Endothelial cell of umbilical vein (primary cell): ENCODE measurements around the gene KRT6C. TPM values are rescaled to one million over a fixed set of nuclear protein-coding genes. Genes with fewer than 3 reads are reported as not detected.

Experiments used
- BruUV-seq: library from RNA; stranded (reverse); fragments of 400-500 nt; replicated peaks from 2 replicates; lab custom pipeline; 2021; lab: Mats Ljungman, UMichigan
- CTCF ChIA-PET: fragments of 300-600, 350-600 bp; sonication (Branson Sonifier 250); formaldehyde crosslinking; loops from one replicate; lab custom pipeline; 2021; ENCODE audit warnings: antibody characterized with exemption, inconsistent platforms; lab: Charles Lee
- POLR2A ChIA-PET: fragments of 300-600, 350-600 bp; sonication (Branson Sonifier 250); formaldehyde crosslinking; loops from one replicate; lab custom pipeline; 2021; ENCODE audit warnings: antibody characterized with exemption, inconsistent platforms; lab: Charles Lee
- DNase-seq: peaks from one replicate; pipeline ENCODE4 v3.0.0-alpha.2; 2011; ENCODE audit warnings: low read depth, low spot score
- FAIRE-seq: peaks from 2 replicates; lab custom pipeline; 2011; peaks lifted over from hg19 to GRCh38; lab: Jason Lieb, UNC
- H2AFZ ChIP-seq: 2 replicates; pipeline ENCODE4 v1.6.0; 2012; ENCODE audit warnings: low read depth, low read length, control low read depth, inconsistent platforms
- H3K27ac ChIP-seq: 2 replicates; pipeline ENCODE4 v1.5.1; 2011; ENCODE audit warnings: low read depth, mild to moderate bottlenecking, control low read depth, low read length, moderate library complexity; ENCODE audit not compliant: insufficient read depth
- H3K27me3 ChIP-seq, 2 experiments: 2 replicates each; pipeline versions ENCODE4 v1.6.0 to v1.6.1; 2011; ENCODE audit warnings: low read length in 2 of 2, mixed read lengths in 1 of 2; ENCODE audit not compliant: control insufficient read depth in 2 of 2, insufficient read depth in 2 of 2
- H3K36me3 ChIP-seq, 2 experiments: 2 replicates in 1 of 2; 3 replicates in 1 of 2; pipeline ENCODE4 v1.5.1; 2011; ENCODE audit warnings: low read length in 2 of 2, mild to moderate bottlenecking in 1 of 2, moderate library complexity in 1 of 2; ENCODE audit not compliant: control insufficient read depth in 2 of 2, insufficient read depth in 2 of 2; ENCODE audit errors: extremely low read depth in 1 of 2
- H3K4me1 ChIP-seq: 3 replicates; pipeline ENCODE4 v1.5.1; 2011; ENCODE audit warnings: mild to moderate bottlenecking, low read length; ENCODE audit not compliant: control insufficient read depth, insufficient read depth; ENCODE audit errors: extremely low read depth
- H3K4me2 ChIP-seq: 2 replicates; pipeline ENCODE4 v1.6.1; 2011; ENCODE audit warnings: low read length, control low read depth, mixed read lengths; ENCODE audit not compliant: insufficient read depth
- H3K4me3 ChIP-seq, 3 experiments: fragments of 200-600 bp in 1 of 3; sonication (generic), shearing (Covaris generic) in 1 of 3; replicated peaks in 1 of 3; 2 replicates each; pipeline ENCODE4 v1.5.1; 2011 to 2016; ENCODE audit warnings: control low read depth in 3 of 3, low read length in 3 of 3, mild to moderate bottlenecking in 2 of 3, inconsistent platforms in 1 of 3, low read depth in 1 of 3, moderate library complexity in 1 of 3; ENCODE audit not compliant: insufficient read depth in 1 of 3
- H3K79me2 ChIP-seq: 2 replicates; pipeline ENCODE4 v1.6.0; 2012; ENCODE audit warnings: low read length, inconsistent platforms; ENCODE audit not compliant: control insufficient read depth, insufficient read depth
- H3K9ac ChIP-seq: replicated peaks from 2 replicates; pipeline ENCODE3; 2011; ENCODE audit warnings: low read length, control low read depth; ENCODE audit not compliant: insufficient read depth; ENCODE audit errors: extremely low read depth
- H3K9me1 ChIP-seq: replicated peaks from 3 replicates; pipeline ENCODE4 v1.6.0; 2011; ENCODE audit warnings: mild to moderate bottlenecking, low read length; ENCODE audit not compliant: control insufficient read depth, insufficient read depth; ENCODE audit errors: extremely low read depth
- H3K9me3 ChIP-seq: replicated peaks from 2 replicates; pipeline ENCODE4 v1.5.1; 2012; ENCODE audit warnings: low read length, inconsistent platforms; ENCODE audit not compliant: control insufficient read depth, insufficient read depth
- H4K20me1 ChIP-seq: replicated peaks from 2 replicates; pipeline ENCODE3; 2011; ENCODE audit warnings: mild to moderate bottlenecking, low read length; ENCODE audit not compliant: control insufficient read depth, insufficient read depth; ENCODE audit errors: extremely low read depth
- EZH2 ChIP-seq: IDR thresholded peaks from 2 replicates; pipeline ENCODE4 v1.6.1; 2012; ENCODE audit warnings: borderline replicate concordance, low read depth, mild to moderate bottlenecking, moderate library complexity, low read length, inconsistent platforms; ENCODE audit not compliant: severe bottlenecking
- FOS ChIP-seq: IDR thresholded peaks from 2 replicates; pipeline ENCODE4 v1.6.1; 2011; ENCODE audit warnings: mild to moderate bottlenecking, low read length, moderate library complexity, borderline replicate concordance; ENCODE audit not compliant: insufficient read depth
- MYC ChIP-seq: IDR thresholded peaks from one replicate; pipeline ENCODE4 v1.6.1; 2011; ENCODE audit warnings: mild to moderate bottlenecking, low read depth, low read length
- POLR2A ChIP-seq: IDR thresholded peaks from 2 replicates; pipeline ENCODE4 v1.6.1; 2012; ENCODE audit warnings: low read depth, mild to moderate bottlenecking, control low read depth, low read length
- dilution Hi-C: fragments of 300-500 bp; cut with MboI; formaldehyde crosslinking; loops from one replicate; pipeline ENCODE4 v1.15.0; 2019; ENCODE audit warnings: low sequenced_read_pairs; ENCODE audit not compliant: extremely low pct_ligation_motif_present
- intact Hi-C: fragments of 100-400 bp; cut with micrococcal nuclease; formaldehyde crosslinking; loops from one replicate; pipeline ENCODE4 v1.10.0; 2022
- polyA plus RNA-seq, 4 experiments: library from polyadenylated mRNA; depleted of rRNA in 3 of 4; stranded (reverse) in 3 of 4; unstranded in 1 of 4; fragments of >200 nt; gene quantifications; 2 replicates each; pipeline versions ENCODE4 v1.2.1 to v1.2.3, GENCODE V29; 2011 to 2012; ENCODE audit warnings: missing spikeins in 1 of 4
- total RNA-seq: library from RNA; stranded (reverse); gene quantifications from 2 replicates; pipeline ENCODE4 v1.2.3, GENCODE V29; 2021
- TF ChIP-seq, protein P1 (sequence below): IDR thresholded peaks from 2 replicates; pipeline ENCODE4 v1.6.1; 2011; ENCODE audit not compliant: insufficient read depth, insufficient read length
- TF ChIP-seq, protein P2 (sequence below), 2 donors: IDR thresholded peaks; 1 replicate in 1 of 2; 2 replicates in 1 of 2; pipeline ENCODE4 v1.5.1; 2011; ENCODE audit warnings: low read length in 2 of 2, mild to moderate bottlenecking in 2 of 2, moderate library complexity in 2 of 2, control low read depth in 1 of 2, inconsistent platforms in 1 of 2, low read depth in 1 of 2; ENCODE audit not compliant: insufficient read depth in 1 of 2; ENCODE audit errors: extremely low read depth in 1 of 2

KRT6C gene
- total and polyA plus RNA-seq, 2 donors (not counting 3 experiments of a cell fraction or from before 2014, with no cell fraction given): not detected

DNA sequence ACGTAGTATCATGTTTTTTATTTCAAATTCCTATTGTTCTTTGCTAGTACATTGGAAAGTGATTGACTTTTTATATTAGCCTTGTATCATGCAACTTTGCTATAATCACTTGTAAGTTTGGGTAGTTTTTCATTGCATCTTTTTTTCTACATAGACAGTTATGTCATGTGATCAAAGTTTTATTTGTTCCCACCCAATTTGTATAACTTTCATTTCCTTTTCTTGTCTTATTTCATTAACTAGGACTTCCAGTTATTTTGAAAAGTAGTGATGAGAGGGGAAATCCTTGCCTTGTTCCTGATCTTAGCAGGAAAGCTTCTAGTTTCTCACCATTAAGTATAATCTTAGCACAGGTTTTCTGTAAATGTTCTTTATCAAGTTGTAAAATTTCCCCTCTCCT is 29.3 kb upstream of the KRT6C start:
- no TSS peak for BruUV-seq
- dilution Hi-C loops: no loop called here
- H3K9me1 ChIP-seq: no peaks in the 10 kb centered on the region
- CTCF ChIA-PET: interaction anchor here (1.6 kb wide), 1 partner anchor 24 kb away, joined by 3 read pairs; no protein-coding TSS in a partner anchor
- TF ChIP-seq, protein P1, sequence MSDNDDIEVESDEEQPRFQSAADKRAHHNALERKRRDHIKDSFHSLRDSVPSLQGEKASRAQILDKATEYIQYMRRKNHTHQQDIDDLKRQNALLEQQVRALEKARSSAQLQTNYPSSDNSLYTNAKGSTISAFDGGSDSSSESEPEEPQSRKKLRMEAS: no peak
- TF ChIP-seq EZH2 (no peak), POLR2A (no peak), FOS (no peak), MYC (no peak)
- TF ChIP-seq, protein P2, sequence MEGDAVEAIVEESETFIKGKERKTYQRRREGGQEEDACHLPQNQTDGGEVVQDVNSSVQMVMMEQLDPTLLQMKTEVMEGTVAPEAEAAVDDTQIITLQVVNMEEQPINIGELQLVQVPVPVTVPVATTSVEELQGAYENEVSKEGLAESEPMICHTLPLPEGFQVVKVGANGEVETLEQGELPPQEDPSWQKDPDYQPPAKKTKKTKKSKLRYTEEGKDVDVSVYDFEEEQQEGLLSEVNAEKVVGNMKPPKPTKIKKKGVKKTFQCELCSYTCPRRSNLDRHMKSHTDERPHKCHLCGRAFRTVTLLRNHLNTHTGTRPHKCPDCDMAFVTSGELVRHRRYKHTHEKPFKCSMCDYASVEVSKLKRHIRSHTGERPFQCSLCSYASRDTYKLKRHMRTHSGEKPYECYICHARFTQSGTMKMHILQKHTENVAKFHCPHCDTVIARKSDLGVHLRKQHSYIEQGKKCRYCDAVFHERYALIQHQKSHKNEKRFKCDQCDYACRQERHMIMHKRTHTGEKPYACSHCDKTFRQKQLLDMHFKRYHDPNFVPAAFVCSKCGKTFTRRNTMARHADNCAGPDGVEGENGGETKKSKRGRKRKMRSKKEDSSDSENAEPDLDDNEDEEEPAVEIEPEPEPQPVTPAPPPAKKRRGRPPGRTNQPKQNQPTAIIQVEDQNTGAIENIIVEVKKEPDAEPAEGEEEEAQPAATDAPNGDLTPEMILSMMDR (IDR thresholded peaks at IDR 0.05; ENCODE audit: extremely low read depth in 1 of 2, insufficient read depth in 1 of 2, low read depth in 1 of 2, low read length in 2 of 2): no peak
- intact Hi-C loops: no loop called here
- H3K79me2 ChIP-seq: no peaks in the 10 kb centered on the region
- H3K27ac ChIP-seq: no peak overlapping the region
- DNase-seq (no peak), FAIRE-seq (no peak)
- H3K4me3 ChIP-seq: no peak overlapping the region
- H3K9me3 ChIP-seq: no peaks in the 10 kb centered on the region
- H3K4me2 ChIP-seq: no peak overlapping the region
- H3K27me3 ChIP-seq: peaks cover 5 to 33% of the 10 kb centered on the region in 2 experiments
- H4K20me1 ChIP-seq: no peaks in the 10 kb centered on the region
- H3K9ac ChIP-seq: no peak overlapping the region
- no peaks in the 10 kb centered on the region for H3K4me1 ChIP-seq
- POLR2A ChIA-PET: no interaction called here
- H2AFZ ChIP-seq: no peak overlapping the region
- no peaks in the 10 kb centered on the region for H3K36me3 ChIP-seq
